Measurements from ENCODE around the gene CHMP4A. TPM values are rescaled to one million over a fixed set of nuclear protein-coding genes. Genes with fewer than 3 reads are reported as not detected.
A peak's percentile ranks its signal among the peaks of the same experiment; 100 is the strongest.

CHMP4A gene
- total and polyA plus RNA-seq, 11 donors = 20.2 to 72.8 (median 34.5) TPM

GRCh38 chr14:24216345-24216699 lies 3.0 kb upstream of the CHMP4A start:
- peaks cover 0 to 27% (median 14%) of the 10 kb centered on the region in 9 donors for H3K36me3 ChIP-seq
- ATAC-seq = no peak
- H3K4me1 ChIP-seq = peaks cover 3 to 39% (median 20%) of the 10 kb centered on the region in 12 donors
- H3K9me3 ChIP-seq = no peaks in the 10 kb centered on the region
- intact Hi-C loops (cut with DNase I) = no loop called here
- H3K27me3 ChIP-seq = no peaks in the 10 kb centered on the region
- H3K27ac ChIP-seq = peak overlapping the region in 7 of 12 donors; percentile 74 to 96 (median 87)
- no peak for DNase-seq
- peak overlapping the region in 9 of 12 donors; percentile 58 to 91 (median 80) for H3K4me3 ChIP-seq
- WGBS, 4 donors = 92 to 98% (median 95%) methylated on average over 2 of the region's 2 CpGs
- TF ChIP-seq CTCF (IDR thresholded peaks at IDR 0.05) = no peak
- TF ChIP-seq POLR2A (IDR thresholded peaks at IDR 0.05) = no peak

GRCh38 chr14:24215495-24216344 lies 2.4 kb upstream of the CHMP4A start, which contains the start of gene MDP1:
Gene MDP1, minus strand, starts transcription at chr14:24216066. Its CDS starts 111 bp downstream, at chr14:24215955.
- no peaks in the 10 kb centered on the region for H3K27me3 ChIP-seq
- TF ChIP-seq POLR2A (IDR thresholded peaks at IDR 0.05) = peak in 1 of 2 donors; percentile 74
- TF ChIP-seq CTCF (IDR thresholded peaks at IDR 0.05) = peak; percentile 9 to 78 (median 64)
- ATAC-seq (peak; percentile 74 to 85 (median 81)), DNase-seq (peak; percentile 83 to 93 (median 87))
- H3K4me1 ChIP-seq = peaks cover 3 to 39% (median 21%) of the 10 kb centered on the region in 12 donors
- peak within 1 kb of the TSS; percentile 48 to 91 (median 75) for H3K4me3 ChIP-seq
- no peaks in the 10 kb centered on the region for H3K9me3 ChIP-seq
- WGBS, 4 donors = 0 to 1% (median 0%) methylated on average over 32 to 40 of the region's 40 CpGs
- intact Hi-C loops (cut with DNase I) = no loop called here
- H3K36me3 ChIP-seq = peaks cover 0 to 33% (median 19%) of the 10 kb centered on the region in 9 donors
- peak within 1 kb of the TSS; percentile 74 to 96 (median 86) for H3K27ac ChIP-seq

- H3K27me3 ChIP-seq = no peaks in the 10 kb centered on the region
- H3K27ac ChIP-seq = peak overlapping the region; percentile 92 to 100 (median 96)
- no peak for DNase-seq
- peak overlapping the region in 11 of 12 donors; percentile 67 to 98 (median 83) for H3K4me3 ChIP-seq
- ATAC-seq = no peak
- H3K36me3 ChIP-seq = peaks cover 0 to 45% (median 34%) of the 10 kb centered on the region in 9 donors
- intact Hi-C loops (cut with DNase I) = loop anchor here in 1 of 10 donors (1.0 kb wide), 1 partner anchor 28 kb away; the partner anchor contains the start of gene TINF2
- no peaks in the 10 kb centered on the region for H3K9me3 ChIP-seq
- peaks cover 3 to 39% (median 21%) of the 10 kb centered on the region in 12 donors for H3K4me1 ChIP-seq
- 81 to 85% (median 84%) methylated on average over 7 of the region's 7 CpGs for WGBS, 4 donors
- TF ChIP-seq POLR2A (IDR thresholded peaks at IDR 0.05) (no peak), CTCF (IDR thresholded peaks at IDR 0.05) (no peak)
Measured at GRCh38 chr14:24213866-24214662, 776 bp upstream of the CHMP4A start.
